Mucosa of gallbladder (tissue), 1 donor: Measurements from ENCODE around the gene PBRM1. TPM values are rescaled to one million over a fixed set of nuclear protein-coding genes. Genes with fewer than 3 reads are reported as not detected.
"Not testable (repeated sequence)": the region's sequence is repeated elsewhere in the genome, so short reads cannot be mapped to it uniquely, and the experiment has no call there.

Source experiments
- DNase-seq: peaks from one replicate; pipeline ENCODE4 v3.0.0-alpha.2; 2020; ENCODE audit warnings: low spot score
- total RNA-seq: library from RNA; stranded (reverse); gene quantifications from one replicate; pipeline ENCODE4 v1.2.1, GENCODE V29; 2021
- donor health status: DM: no; HTN: no; CAD: no.

PBRM1 gene
- total RNA-seq, 1 donor from 2014 or later: 54.3 TPM

- no peak for DNase-seq
These were observed 19.1 kb upstream of the PBRM1 start for GRCh38 chr3:52704611-52705437.

- DNase-seq: no peak
These were observed 17.6 kb upstream of the PBRM1 start for GRCh38 chr3:52703341-52703740.

- no peak for DNase-seq
These were observed 11.9 kb upstream of the PBRM1 start for GRCh38 chr3:52697632-52697965.

- no peak for DNase-seq
These were observed 11.3 kb upstream of the PBRM1 start for GRCh38 chr3:52696830-52697631.

- no peak for DNase-seq
These were observed 10.3 kb upstream of the PBRM1 start for GRCh38 chr3:52695798-52696671.

- DNase-seq: no peak
These were observed 8.9 kb upstream of the PBRM1 start for GRCh38 chr3:52694528-52695189.

- DNase-seq: no peak
These were observed 7.4 kb upstream of the PBRM1 start for GRCh38 chr3:52693071-52693470.

- DNase-seq: no peak
These were observed 4.8 kb upstream of the PBRM1 start for GRCh38 chr3:52690560-52690959.

GRCh38 chr3:52689151-52689550 is 3.4 kb upstream of the PBRM1 start:
- DNase-seq: no peak

GRCh38 chr3:52688266-52688665 is 2.6 kb upstream of the PBRM1 start:
- no peak for DNase-seq

GRCh38 chr3:52685285-52685708 is 416 bp downstream of the PBRM1 start:
- peak; percentile 71 for DNase-seq

GRCh38 chr3:52684184-52684583 is 1.5 kb downstream of the PBRM1 start:
- DNase-seq: no peak

- DNase-seq: no peak
These were observed 2.1 kb downstream of the PBRM1 start for GRCh38 chr3:52683611-52684010.

GRCh38 chr3:52682016-52682415 is 3.7 kb downstream of the PBRM1 start:
- DNase-seq: peak; percentile 21

- DNase-seq: no peak
These were observed 4.1 kb downstream of the PBRM1 start for GRCh38 chr3:52681596-52681995.

GRCh38 chr3:52679811-52680210 is 5.9 kb downstream of the PBRM1 start:
- no peak for DNase-seq

GRCh38 chr3:52679199-52679538 is 6.5 kb downstream of the PBRM1 start:
- DNase-seq: no peak

GRCh38 chr3:52678265-52679198 is 7.2 kb downstream of the PBRM1 start:
- no peak for DNase-seq

GRCh38 chr3:52676201-52676600 is 9.5 kb downstream of the PBRM1 start:
- DNase-seq: not testable (repeated sequence)

GRCh38 chr3:52671676-52672075 is 14.0 kb downstream of the PBRM1 start:
- DNase-seq: no peak
